Stimulated activated CD4-positive, alpha-beta T cell treated with anti-CD3 and anti-CD28 coated beads, Interleukin-1b, Interleukin-23, amount 100 ng/mL, for 24 hours (primary cell): ENCODE results near the gene ATP2B3.

Experiments used
- DNase-seq, 4 experiments: peaks; one replicate each; pipeline ENCODE4 v3.0.0-alpha.2; 2020; ENCODE audit warnings: low read depth in 4 of 4, low spot score in 1 of 4

Gene ATP2B3

GRCh38 chrX:153517423-153517822 lies at the start of gene ATP2B3:
Gene ATP2B3, plus strand, starts transcription at chrX:153517642. Its CDS starts 18,606 bp downstream, at chrX:153536248.
- DNase-seq, result no peak

GRCh38 chrX:153468008-153468580 lies 49.3 kb upstream of the ATP2B3 start:
- DNase-seq, result no peak

GRCh38 chrX:153469811-153470410 lies 47.5 kb upstream of the ATP2B3 start:
- DNase-seq, result peak in 2 of 4 experiments; percentile 7 to 13

- peak; percentile 69 to 86 (median 80) for DNase-seq
Measured at GRCh38 chrX:153470411-153471363, 46.8 kb upstream of the ATP2B3 start, which contains the start of gene HAUS7. Gene HAUS7, minus strand, starts transcription at chrX:153470576. Its CDS starts 19 bp downstream, at chrX:153470557.

- no peak for DNase-seq
Measured at GRCh38 chrX:153471663-153472280, 45.7 kb upstream of the ATP2B3 start.

- DNase-seq, result no peak
Measured at GRCh38 chrX:153473126-153473525, 44.3 kb upstream of the ATP2B3 start.

GRCh38 chrX:153474266-153474665 lies 43.2 kb upstream of the ATP2B3 start:
- DNase-seq, result no peak

GRCh38 chrX:153474718-153475117 lies 42.7 kb upstream of the ATP2B3 start:
- peak in 2 of 4 experiments; percentile 8 to 21 for DNase-seq

GRCh38 chrX:153475271-153475670 lies 42.2 kb upstream of the ATP2B3 start:
- no peak for DNase-seq

GRCh38 chrX:153475751-153476281 lies 41.6 kb upstream of the ATP2B3 start:
- no peak for DNase-seq

- no peak for DNase-seq
Measured at GRCh38 chrX:153476666-153477363, 40.6 kb upstream of the ATP2B3 start.

- no peak for DNase-seq
Measured at GRCh38 chrX:153477364-153477857, 40.0 kb upstream of the ATP2B3 start.

- DNase-seq, result no peak
Measured at GRCh38 chrX:153477901-153478300, 39.5 kb upstream of the ATP2B3 start.

GRCh38 chrX:153478746-153479145 lies 38.7 kb upstream of the ATP2B3 start:
- DNase-seq, result no peak

GRCh38 chrX:153481043-153481442 lies 36.4 kb upstream of the ATP2B3 start:
- DNase-seq, result no peak

- no peak for DNase-seq
Measured at GRCh38 chrX:153482376-153483015, 34.9 kb upstream of the ATP2B3 start.

- DNase-seq, result no peak
Measured at GRCh38 chrX:153485396-153486080, 31.9 kb upstream of the ATP2B3 start.

- DNase-seq, result no peak
Measured at GRCh38 chrX:153486171-153486570, 31.3 kb upstream of the ATP2B3 start.

- no peak for DNase-seq
Measured at GRCh38 chrX:153487590-153488071, 29.8 kb upstream of the ATP2B3 start.
